Gastrocnemius medialis (tissue), 4 donors: Measurements from ENCODE around the gene MYO9B.

ENCODE experiments used
- CTCF ChIP-seq, 5 experiments: fragments of 450-650 bp in 3 of 5; fragments of 200-600 bp in 2 of 5; sonication (generic) in 2 of 5; IDR thresholded peaks in 4 of 5; conservative IDR thresholded peaks in 1 of 5; 1 replicate in 4 of 5; 2 replicates in 1 of 5; pipeline ENCODE4 v1.5.1; 2016 to 2019; ENCODE audit warnings: antibody characterized with exemption in 5 of 5, mild to moderate bottlenecking in 3 of 5, moderate library complexity in 3 of 5
- POLR2A ChIP-seq, 2 donors: fragments of 450-650 bp; IDR thresholded peaks; one replicate each; pipeline ENCODE4 v1.6.1; 2017; ENCODE audit warnings: antibody characterized with exemption in 2 of 2, mild to moderate bottlenecking in 2 of 2, moderate library complexity in 2 of 2

- no peak for TF ChIP-seq POLR2A (IDR thresholded peaks at IDR 0.05)
- TF ChIP-seq CTCF (IDR thresholded peaks at IDR 0.05 in 4 of 5, conservative IDR thresholded peaks at IDR 0.05 in 1 of 5), result no peak
These were observed 143.7 kb downstream of the MYO9B start for GRCh38 chr19:17219286-17219685.
